Peyer's patch (tissue), 4 donors: Measurements from ENCODE around the gene ABCC5. TPM values are rescaled to one million over a fixed set of nuclear protein-coding genes. Genes with fewer than 3 reads are reported as not detected.

Experiments used
- DNase-seq, 3 donors: peaks; one replicate each; pipeline ENCODE4 v3.0.0-alpha.2; 2017 to 2019
- H3K27ac ChIP-seq, 4 donors: fragments of 200-600 bp; sonication (generic); one replicate each; pipeline ENCODE4 v1.5.1; 2016 to 2019
- H3K27me3 ChIP-seq, 2 donors: fragments of 200-600 bp; sonication (generic); one replicate each; pipeline ENCODE4 v1.5.1; 2019
- H3K36me3 ChIP-seq, 3 donors: fragments of 200-600 bp; sonication (generic); one replicate each; pipeline ENCODE4 v1.5.1; 2016 to 2019
- H3K4me1 ChIP-seq, 4 donors: fragments of 200-600 bp; sonication (generic); one replicate each; pipeline ENCODE4 v1.5.1; 2016 to 2019
- H3K4me3 ChIP-seq, 4 donors: fragments of 200-600 bp; sonication (generic); 1 replicate in 3 of 4; 2 replicates in 1 of 4; pipeline ENCODE4 v1.5.1; 2016 to 2019; ENCODE audit warnings: mild to moderate bottlenecking in 1 of 4
- H3K9me3 ChIP-seq, 4 donors: fragments of 200-600 bp; sonication (generic); one replicate each; pipeline ENCODE4 v1.5.1; 2016 to 2019; ENCODE audit warnings: mild to moderate bottlenecking in 1 of 4
- CTCF ChIP-seq, 6 experiments: fragments of 450-650 bp in 4 of 6; fragments of 200-600 bp in 2 of 6; sonication (generic) in 1 of 6; IDR thresholded peaks; one replicate each; pipeline ENCODE4 v1.5.1; 2017 to 2019; ENCODE audit warnings: antibody characterized with exemption in 6 of 6, mild to moderate bottlenecking in 3 of 6, moderate library complexity in 1 of 6
- POLR2A ChIP-seq, 2 donors: fragments of 450-650 bp; IDR thresholded peaks; one replicate each; pipeline ENCODE4 v1.5.1; 2017; ENCODE audit warnings: antibody characterized with exemption in 2 of 2, mild to moderate bottlenecking in 2 of 2, moderate library complexity in 2 of 2
- total RNA-seq, 4 donors: library from RNA; depleted of rRNA; stranded (reverse); fragments of >200 nt; gene quantifications; one replicate each; pipeline ENCODE4 v1.1.0, GENCODE V29; 2016

Gene ABCC5
- 10 to 100 TPM; 54.0 to 95.7 (median 82.1) TPM for total RNA-seq

GRCh38 chr3:184017672-184018423 is at the start of gene ABCC5:
Gene ABCC5, minus strand, starts transcription at chr3:184017884. Its CDS starts 3,492 bp downstream, at chr3:184014392.
- peaks cover 0 to 16% (median 3%) of the 10 kb centered on the region in 4 donors for H3K4me1 ChIP-seq
- TF ChIP-seq CTCF (IDR thresholded peaks at IDR 0.05) (peak in 2 of 6 experiments; percentile 16 to 27), POLR2A (IDR thresholded peaks at IDR 0.05) (peak; percentile 21 to 40)
- H3K9me3 ChIP-seq, result no peaks in the 10 kb centered on the region
- peak; percentile 84 to 95 (median 91) for DNase-seq
- H3K27ac ChIP-seq, result peak within 1 kb of the TSS; percentile 54 to 87 (median 74)
- H3K27me3 ChIP-seq, result no peaks in the 10 kb centered on the region
- H3K4me3 ChIP-seq, result peak within 1 kb of the TSS; percentile 77 to 96 (median 90)
- no peaks in the 10 kb centered on the region for H3K36me3 ChIP-seq

- Histone ChIP-seq H3K9me3 (no peaks in the 10 kb centered on the region), H3K4me3 (no peak overlapping the region), H3K27me3 (no peaks in the 10 kb centered on the region), H3K4me1 (no peaks in the 10 kb centered on the region), H3K36me3 (no peaks in the 10 kb centered on the region), H3K27ac (no peak overlapping the region)
- no peak for DNase-seq
- TF ChIP-seq POLR2A (IDR thresholded peaks at IDR 0.05) (no peak), CTCF (IDR thresholded peaks at IDR 0.05) (no peak)
Observed at GRCh38 chr3:184066211-184066610, 48.5 kb upstream of the ABCC5 start.

GRCh38 chr3:184062637-184063036 is 45.0 kb upstream of the ABCC5 start:
- Histone ChIP-seq H3K4me1 (no peaks in the 10 kb centered on the region), H3K27ac (no peak overlapping the region), H3K27me3 (no peaks in the 10 kb centered on the region), H3K9me3 (no peaks in the 10 kb centered on the region), H3K36me3 (no peaks in the 10 kb centered on the region), H3K4me3 (no peak overlapping the region)
- TF ChIP-seq CTCF (IDR thresholded peaks at IDR 0.05) (no peak), POLR2A (IDR thresholded peaks at IDR 0.05) (no peak)
- no peak for DNase-seq

GRCh38 chr3:184059424-184059823 is 41.7 kb upstream of the ABCC5 start:
- Histone ChIP-seq H3K27ac (no peak overlapping the region), H3K4me1 (no peaks in the 10 kb centered on the region), H3K9me3 (no peaks in the 10 kb centered on the region), H3K36me3 (no peaks in the 10 kb centered on the region), H3K27me3 (no peaks in the 10 kb centered on the region), H3K4me3 (no peak overlapping the region)
- DNase-seq, result no peak
- no peak for TF ChIP-seq CTCF (IDR thresholded peaks at IDR 0.05)
- TF ChIP-seq POLR2A (IDR thresholded peaks at IDR 0.05), result no peak

- H3K27ac ChIP-seq, result no peak overlapping the region
- H3K36me3 ChIP-seq, result no peaks in the 10 kb centered on the region
- H3K4me3 ChIP-seq, result no peak overlapping the region
- no peaks in the 10 kb centered on the region for H3K4me1 ChIP-seq
- no peak for DNase-seq
- no peaks in the 10 kb centered on the region for H3K9me3 ChIP-seq
- H3K27me3 ChIP-seq, result no peaks in the 10 kb centered on the region
- TF ChIP-seq POLR2A (IDR thresholded peaks at IDR 0.05) (no peak), CTCF (IDR thresholded peaks at IDR 0.05) (no peak)
Observed at GRCh38 chr3:184058029-184058428, 40.3 kb upstream of the ABCC5 start.
